GM19452 (cell line): Measurements from ENCODE around the gene FBN3.

ENCODE experiments used
- ATAC-seq: cut with Tn5 transposase; IDR thresholded peaks from one replicate; pipeline ENCODE4 v1.9.1; 2021; ENCODE audit not compliant: unreplicated experiment

Gene FBN3

DNA sequence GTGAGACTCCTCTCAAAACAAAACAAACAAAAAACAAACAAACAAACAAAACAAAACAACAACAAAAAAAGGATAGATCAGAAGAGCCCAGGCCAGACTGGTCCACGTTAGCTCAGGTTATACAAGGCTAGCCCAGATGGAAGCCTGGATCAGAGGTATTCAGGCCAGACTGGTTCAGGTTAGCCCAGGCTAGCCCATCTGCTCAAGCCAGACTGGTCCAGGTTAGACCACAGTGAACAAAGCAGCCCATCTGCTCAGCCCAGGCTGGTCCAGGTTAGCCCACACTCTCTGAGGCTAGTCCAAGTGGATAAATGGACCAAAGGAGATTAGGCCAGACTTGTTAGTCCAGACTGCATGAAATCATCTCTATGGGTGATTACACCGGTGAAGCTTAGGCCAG lies 55.7 kb downstream of the FBN3 start:
- ATAC-seq = no peak

GRCh38 chr19:8090950-8091349 lies 58.4 kb downstream of the FBN3 start:
- no peak for ATAC-seq

- no peak for ATAC-seq
These were observed 59.5 kb downstream of the FBN3 start for GRCh38 chr19:8089664-8090601.

GRCh38 chr19:8088752-8089663 lies 60.4 kb downstream of the FBN3 start:
- ATAC-seq = no peak

- ATAC-seq = no peak
These were observed 61.5 kb downstream of the FBN3 start for GRCh38 chr19:8087876-8088275.

DNA sequence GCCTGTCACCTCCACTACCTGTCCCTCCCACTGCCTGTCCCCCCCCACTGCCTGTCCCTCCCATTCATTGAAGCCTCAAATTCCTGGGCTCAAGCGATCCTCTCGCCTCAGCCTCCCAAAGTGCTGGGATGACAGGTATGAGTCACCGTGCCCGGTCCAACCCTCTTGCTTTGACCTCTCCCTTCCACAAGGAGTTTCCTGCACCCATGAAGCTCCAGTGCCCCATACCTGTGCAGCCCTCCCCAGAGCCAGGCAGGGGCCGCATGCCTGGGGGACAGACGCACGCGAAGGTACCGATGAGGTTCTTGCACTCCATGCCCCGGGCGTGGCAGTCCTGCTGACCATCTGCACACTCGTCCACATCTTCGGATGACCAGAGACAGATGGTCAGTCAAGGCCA lies 62.5 kb downstream of the FBN3 start:
- no peak for ATAC-seq

DNA sequence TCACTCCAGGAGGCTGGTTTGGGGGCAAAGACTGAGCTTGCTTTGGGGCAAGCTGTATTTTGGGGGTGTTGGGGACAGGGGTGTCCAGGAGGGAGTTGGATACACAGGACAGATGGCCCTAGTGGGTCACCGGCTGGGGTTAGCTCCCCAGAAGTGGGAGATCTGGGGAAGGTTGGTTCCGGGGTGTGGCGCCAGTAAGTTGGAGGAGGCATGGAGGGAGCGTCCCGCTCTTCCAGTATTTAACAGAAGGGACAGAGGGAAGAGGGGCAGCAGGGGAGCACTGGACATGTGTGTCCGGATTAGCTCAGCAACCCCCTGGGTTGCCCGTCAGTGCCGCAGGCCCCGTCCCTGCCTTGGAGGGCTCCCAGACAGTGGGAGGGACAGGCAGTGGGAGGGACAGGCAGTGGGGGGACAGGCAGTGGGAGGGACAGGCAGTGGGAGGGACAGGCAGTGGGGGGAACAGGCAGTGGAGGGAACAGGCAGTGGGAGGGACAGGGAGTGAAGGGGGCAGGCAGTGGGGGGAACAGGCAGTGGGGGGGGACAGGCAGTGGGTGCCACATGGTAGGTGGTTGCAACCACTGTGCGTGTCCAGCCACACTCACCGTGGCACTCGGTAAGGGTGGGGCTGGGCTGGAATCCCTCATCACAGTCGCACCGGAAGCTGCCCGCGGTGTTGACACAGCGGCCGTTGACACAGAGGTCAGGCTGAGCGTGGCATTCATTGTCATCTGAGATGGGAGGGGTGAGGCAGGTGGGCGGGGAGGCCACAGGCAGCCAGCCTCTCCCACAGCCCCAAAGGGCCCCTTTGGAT lies 63.6 kb downstream of the FBN3 start:
- no peak for ATAC-seq

- no peak for ATAC-seq
These were observed 65.2 kb downstream of the FBN3 start for GRCh38 chr19:8084152-8084551.

DNA sequence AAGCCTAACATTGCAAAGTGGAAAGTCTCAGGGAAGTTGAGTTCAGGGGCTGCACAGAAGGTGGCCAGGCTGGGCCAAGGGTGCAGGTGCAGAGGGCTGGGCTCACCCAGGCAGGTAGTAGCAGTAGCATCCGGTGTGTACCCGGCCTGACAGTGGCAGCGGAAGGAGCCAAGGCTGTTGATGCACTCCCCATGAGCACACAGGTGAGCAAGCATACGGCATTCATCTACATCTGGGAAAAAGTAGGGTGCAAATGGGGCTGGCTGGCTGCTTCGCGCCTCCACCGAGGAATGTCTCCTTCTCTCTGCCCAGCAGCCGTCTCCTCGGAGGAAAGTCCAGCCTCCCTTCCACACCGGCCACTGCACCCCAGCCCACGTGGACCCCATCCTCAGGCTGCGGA lies 66.3 kb downstream of the FBN3 start:
- no peak for ATAC-seq

DNA sequence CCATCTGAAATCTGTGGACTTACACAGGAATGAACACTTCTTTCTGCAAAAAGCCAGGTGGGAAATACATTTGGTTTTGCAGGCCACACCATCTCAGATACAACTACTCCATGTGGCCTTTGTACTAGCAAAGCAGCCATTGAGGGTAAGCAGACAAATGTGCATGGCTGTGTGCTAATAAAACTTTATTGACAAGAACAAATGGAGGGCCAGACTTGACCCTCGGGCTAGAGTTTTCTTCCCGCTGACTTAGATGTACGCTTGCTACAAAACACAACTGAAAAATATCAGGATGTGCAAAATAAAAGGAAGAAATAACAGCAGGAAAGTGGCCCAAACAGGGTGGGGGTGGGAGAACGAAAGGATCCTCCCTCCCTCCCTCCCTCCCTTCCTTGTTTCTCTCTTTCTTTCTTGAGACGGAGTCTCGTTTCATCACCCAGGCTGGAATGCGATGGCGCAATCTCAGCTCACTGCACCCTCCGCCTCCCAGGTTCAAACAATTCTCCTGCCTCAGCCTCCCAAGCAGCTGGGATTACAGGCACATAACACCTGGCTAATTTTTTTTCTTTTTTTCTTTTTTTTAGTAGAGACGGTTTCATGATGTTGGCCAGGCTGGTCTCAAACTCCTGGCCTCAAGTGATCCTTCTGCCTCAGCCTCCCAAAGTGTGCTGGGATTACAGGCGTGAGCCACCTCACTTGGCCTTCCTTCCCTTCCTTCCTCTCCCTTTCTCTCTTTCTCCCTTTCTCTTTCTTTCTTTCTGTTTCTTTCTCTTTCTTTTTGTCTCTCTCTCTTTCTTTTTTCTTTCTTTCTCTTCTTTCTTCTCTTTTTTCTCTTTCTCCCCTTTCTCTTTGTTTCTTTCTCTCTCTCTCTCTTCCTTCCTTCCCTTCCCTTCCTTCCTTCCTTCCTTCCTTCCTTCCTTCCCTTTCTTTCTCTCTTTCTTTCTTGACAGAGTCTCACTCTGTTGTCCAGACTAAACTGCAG lies 67.5 kb downstream of the FBN3 start:
- no peak for ATAC-seq

DNA sequence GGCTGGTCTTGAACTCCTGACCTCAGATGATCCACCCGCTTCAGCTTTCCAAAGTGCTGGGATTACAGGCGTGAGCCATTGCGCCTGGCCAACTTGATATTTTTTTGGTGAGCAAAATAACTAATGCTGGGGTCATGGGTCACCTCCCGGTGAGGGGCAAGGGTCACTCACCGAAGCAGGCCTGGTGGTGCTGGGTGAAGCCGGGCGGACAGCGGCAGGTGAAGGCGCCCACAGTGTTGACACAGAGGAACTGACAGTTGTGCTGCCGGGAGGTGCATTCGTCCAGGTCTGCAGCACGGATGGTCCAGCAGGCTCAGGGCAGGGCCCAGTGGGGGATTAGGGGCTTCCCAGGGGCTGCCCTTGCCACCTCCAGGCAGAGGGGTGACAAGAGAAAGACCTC lies 68.6 kb downstream of the FBN3 start:
- ATAC-seq = no peak

GRCh38 chr19:8079988-8080387 lies 69.4 kb downstream of the FBN3 start:
- no peak for ATAC-seq

DNA sequence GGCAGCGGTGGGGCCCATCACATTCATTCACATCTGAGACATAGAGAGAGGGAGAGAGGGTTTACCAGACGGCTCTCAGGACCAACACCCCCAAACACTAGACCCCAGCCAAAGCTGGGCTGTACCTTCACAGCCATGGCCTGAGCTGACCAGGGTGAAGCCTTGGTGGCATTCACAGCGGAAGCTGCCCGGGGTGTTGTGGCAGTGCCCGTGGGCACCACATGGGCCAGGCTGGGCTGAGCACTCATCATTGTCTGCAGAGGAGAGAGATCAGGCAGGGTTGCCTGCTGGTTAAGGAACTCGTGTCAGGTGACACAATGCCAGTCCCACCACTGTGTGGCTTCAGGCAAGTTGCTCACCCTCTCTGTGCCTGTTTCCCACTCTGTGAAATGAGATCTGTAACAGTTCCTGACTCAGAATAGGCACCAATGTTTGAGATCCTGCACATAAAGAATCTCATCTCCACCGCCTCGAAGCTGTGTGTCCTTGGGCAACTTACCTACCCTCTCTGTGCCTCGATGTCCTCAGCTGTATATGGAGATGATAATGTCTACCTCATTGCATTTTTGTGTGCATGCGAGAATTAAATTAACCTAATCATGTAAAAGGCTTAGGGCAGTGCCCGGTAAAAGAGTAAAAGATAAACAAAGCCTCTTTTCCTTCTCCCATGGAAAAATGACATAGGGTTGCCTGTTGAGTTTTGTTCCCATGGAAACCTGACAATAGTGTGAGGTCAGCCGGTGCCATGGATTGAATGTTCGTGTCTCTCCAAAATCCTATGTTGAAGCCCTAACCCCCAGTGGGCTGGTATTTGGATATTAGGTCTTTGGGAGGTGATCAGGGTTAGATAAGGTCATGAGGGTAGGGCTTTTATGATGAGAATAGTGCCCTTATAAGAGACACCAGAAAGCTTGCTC lies 74.0 kb downstream of the FBN3 start:
- ATAC-seq = no peak

DNA sequence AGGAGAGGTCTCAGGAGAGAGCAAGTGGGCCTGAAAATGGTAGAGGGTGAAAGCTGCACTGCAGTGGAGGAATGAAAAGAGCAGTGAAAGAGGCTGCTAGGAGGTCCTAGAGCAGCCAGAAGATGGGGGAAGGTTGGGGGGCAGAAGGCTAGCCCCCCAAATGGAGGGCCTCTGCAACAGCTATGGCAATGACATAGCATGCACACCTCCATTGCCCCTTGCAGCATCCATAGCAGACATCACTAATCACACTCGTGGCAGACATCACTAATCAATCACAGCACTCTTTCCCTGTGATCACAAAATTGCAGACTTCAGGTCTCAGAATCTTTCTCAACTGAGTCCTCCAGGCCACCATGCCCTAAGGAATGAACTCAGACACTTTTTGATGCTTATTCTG lies 74.9 kb downstream of the FBN3 start:
- no peak for ATAC-seq

DNA sequence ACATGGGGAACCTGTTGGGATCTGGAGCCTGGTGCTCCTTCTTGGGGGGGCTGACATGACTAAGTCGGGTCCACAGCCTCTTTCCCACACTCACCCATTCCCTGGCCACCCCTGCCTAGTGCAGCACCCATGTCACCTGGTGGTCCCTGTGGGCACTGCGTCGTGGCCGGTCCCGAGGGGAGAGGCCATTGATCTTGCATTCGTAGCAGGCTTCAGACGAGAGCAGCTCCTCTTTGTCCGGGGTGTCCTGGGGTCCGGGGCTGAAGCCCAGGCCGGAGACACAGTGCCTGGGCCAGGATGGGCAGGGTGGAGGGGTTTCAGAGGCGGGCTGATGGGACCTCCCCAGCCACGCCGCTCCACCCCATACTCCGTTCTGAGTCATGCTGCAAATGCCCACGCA lies 77.5 kb downstream of the FBN3 start:
- no peak for ATAC-seq

GRCh38 chr19:8069096-8069973 lies 80.1 kb downstream of the FBN3 start:
- no peak for ATAC-seq

DNA sequence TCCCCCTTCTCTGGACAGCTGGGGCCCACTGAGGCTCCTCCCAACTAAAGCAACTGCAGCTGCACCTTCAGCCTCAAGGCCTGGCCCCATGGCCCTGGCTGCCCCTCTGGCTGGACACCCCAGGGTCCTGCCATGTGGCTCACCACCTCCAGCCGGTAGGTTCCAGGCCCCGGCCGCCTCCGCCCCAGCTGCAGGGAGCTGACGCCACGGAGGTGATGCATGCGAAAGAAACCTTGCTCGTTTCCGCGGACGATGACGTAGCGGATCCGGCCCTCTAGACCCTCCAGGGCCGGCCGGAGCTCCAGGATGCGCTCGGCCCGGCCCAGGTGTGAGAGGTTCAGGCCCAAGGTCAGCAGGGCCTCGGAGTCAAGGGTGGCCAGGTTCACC lies 83.5 kb downstream of the FBN3 start:
- ATAC-seq = no peak
